Measurements from ENCODE around the gene SPG21.

Gene SPG21

DNA sequence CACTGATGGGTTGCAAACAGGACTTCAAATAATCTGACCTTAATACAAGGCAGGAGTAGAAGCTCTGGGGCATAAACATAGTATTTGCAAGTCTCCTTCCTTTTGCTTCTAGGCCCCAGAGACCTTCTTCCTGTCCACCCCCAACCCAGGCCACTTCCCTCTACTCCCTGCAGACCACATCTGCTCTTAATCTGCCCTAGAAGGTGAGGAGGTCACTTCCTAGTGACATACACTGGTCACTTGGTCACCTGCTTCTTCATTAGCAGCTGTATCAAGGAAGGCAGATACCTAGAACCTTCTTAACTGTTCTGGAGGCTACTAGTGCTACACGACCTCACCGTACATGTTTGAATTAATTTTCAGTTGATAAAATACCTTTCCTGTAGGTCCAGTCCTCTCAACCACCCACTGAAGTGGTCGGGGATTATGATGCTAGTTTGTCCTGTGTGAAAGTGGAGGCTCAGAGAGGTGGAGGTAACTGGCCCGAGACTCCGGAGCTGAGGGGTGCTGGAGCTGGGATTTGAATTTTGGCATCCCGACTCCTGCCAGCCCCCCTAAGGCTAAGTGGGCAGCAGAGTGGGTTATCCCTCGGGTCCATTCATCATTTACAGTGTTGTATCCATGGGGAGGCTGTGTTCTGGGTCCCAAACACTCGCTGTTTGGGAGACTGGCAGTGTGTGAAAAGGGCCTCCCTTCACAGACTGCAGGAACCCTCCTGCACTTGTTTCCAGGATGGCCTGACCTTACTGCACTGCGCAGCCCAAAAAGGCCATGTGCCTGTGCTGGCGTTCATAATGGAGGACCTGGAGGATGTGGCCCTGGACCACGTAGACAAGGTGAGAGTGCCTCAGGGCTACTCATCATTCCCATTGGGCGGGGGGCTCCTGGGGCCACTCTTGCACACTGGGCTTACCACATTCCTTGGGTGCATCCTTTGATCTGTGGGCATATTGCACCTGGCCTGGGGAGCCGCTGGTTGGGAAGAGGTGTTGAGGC is 64.1 kb downstream of the SPG21 start:
- WGBS, 2 experiments: 91 to 96% methylated on average over 13 of the region's 13 CpGs
- H3K27me3 ChIP-seq (ENCODE audit: control insufficient read depth, insufficient read depth, low read length, poor library complexity, severe bottlenecking): no peaks in the 10 kb centered on the region
- H3K4me1 ChIP-seq (ENCODE audit: control insufficient read depth, insufficient read depth, low read length): no peaks in the 10 kb centered on the region
- no peaks in the 10 kb centered on the region for H3K36me3 ChIP-seq (ENCODE audit: control insufficient read depth, insufficient read depth, low read length)
- no peaks in the 10 kb centered on the region for H3K9me3 ChIP-seq (ENCODE audit: control insufficient read depth, low read length)
- no peak overlapping the region for H3K4me3 ChIP-seq (ENCODE audit: insufficient read depth, low read depth, low read length)
- H3K27ac ChIP-seq (ENCODE audit: insufficient read depth, low read depth, low read length, poor library complexity, severe bottlenecking): no peak overlapping the region

DNA sequence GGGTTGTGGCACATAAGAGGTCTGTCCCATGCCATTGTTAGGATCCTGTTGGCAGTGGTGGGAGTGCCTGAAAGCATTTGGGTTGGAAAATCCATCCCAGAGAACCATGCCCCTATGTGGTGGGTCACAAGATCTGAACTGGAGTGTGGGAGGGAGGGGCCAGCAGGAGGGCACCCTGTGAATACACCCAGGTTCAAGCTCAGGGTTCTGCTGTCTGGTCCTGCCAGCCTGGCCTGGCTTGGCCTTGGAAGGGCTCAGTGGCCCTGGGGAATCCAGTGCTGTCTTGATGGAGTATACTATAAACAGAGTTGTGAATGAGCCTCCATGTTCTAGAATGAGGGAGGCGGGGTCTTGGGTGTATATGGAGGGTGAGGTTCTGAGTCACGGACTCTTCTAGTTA is 66.2 kb downstream of the SPG21 start:
- Histone ChIP-seq H3K4me1 (ENCODE audit: control insufficient read depth, insufficient read depth, low read length) (no peaks in the 10 kb centered on the region), H3K27ac (ENCODE audit: insufficient read depth, low read depth, low read length, poor library complexity, severe bottlenecking) (no peak overlapping the region), H3K9me3 (ENCODE audit: control insufficient read depth, low read length) (no peaks in the 10 kb centered on the region), H3K27me3 (ENCODE audit: control insufficient read depth, insufficient read depth, low read length, poor library complexity, severe bottlenecking) (no peaks in the 10 kb centered on the region), H3K36me3 (ENCODE audit: control insufficient read depth, insufficient read depth, low read length) (no peaks in the 10 kb centered on the region), H3K4me3 (ENCODE audit: insufficient read depth, low read depth, low read length) (no peak overlapping the region)
- 85 to 96% methylated on average over 2 of the region's 2 CpGs for WGBS, 2 experiments

DNA sequence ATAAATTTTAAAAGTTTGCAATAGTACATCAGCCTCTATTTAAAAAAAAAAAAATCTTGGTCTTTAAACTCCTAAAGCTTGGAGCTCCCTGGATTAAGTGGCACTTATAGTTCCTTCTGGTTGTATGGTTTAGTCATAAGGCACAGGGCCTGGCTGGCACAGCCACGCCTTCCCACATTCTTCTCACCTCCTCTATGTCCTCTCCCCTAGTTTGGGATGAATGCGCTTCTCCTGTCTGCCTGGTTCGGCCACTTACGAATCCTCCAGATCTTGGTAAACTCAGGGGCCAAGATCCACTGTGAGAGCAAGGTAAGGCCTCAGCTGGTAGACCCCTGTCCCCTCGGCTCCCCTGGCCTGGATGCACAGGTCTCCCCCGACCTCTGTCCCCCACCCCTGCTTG is 68.0 kb downstream of the SPG21 start:
- Histone ChIP-seq H3K27me3 (ENCODE audit: control insufficient read depth, insufficient read depth, low read length, poor library complexity, severe bottlenecking) (no peaks in the 10 kb centered on the region), H3K9me3 (ENCODE audit: control insufficient read depth, low read length) (no peaks in the 10 kb centered on the region), H3K4me1 (ENCODE audit: control insufficient read depth, insufficient read depth, low read length) (no peaks in the 10 kb centered on the region), H3K36me3 (ENCODE audit: control insufficient read depth, insufficient read depth, low read length) (no peaks in the 10 kb centered on the region), H3K27ac (ENCODE audit: insufficient read depth, low read depth, low read length, poor library complexity, severe bottlenecking) (no peak overlapping the region), H3K4me3 (ENCODE audit: insufficient read depth, low read depth, low read length) (no peak overlapping the region)
- WGBS, 2 experiments: 72 to 88% methylated on average over 6 of the region's 6 CpGs

DNA sequence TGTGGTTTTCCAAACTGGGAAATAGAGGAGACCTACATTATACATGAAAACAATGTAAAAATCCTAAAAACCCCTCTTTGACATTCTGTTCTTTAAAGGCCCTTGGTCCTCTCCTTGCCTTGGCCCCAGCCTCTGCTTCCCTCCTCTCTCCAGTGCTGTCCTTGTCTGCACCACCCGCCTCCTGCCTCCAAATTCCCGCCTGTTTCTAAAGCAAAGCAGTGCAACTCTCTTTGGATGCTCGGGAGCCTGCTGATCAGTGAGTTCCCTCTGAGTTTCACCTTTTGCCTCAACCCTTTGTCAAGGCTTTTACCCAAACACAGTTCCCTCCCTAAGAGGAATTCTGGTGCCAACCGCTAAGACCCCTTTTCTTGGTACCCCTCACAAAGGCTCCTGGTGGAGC is 70.0 kb downstream of the SPG21 start:
- Histone ChIP-seq H3K4me3 (ENCODE audit: insufficient read depth, low read depth, low read length) (no peak overlapping the region), H3K4me1 (ENCODE audit: control insufficient read depth, insufficient read depth, low read length) (no peaks in the 10 kb centered on the region), H3K9me3 (ENCODE audit: control insufficient read depth, low read length) (no peaks in the 10 kb centered on the region), H3K27me3 (ENCODE audit: control insufficient read depth, insufficient read depth, low read length, poor library complexity, severe bottlenecking) (no peaks in the 10 kb centered on the region), H3K27ac (ENCODE audit: insufficient read depth, low read depth, low read length, poor library complexity, severe bottlenecking) (no peak overlapping the region), H3K36me3 (ENCODE audit: control insufficient read depth, insufficient read depth, low read length) (no peaks in the 10 kb centered on the region)
- WGBS, 2 experiments: 81% methylated on average over 4 of the region's 4 CpGs

DNA sequence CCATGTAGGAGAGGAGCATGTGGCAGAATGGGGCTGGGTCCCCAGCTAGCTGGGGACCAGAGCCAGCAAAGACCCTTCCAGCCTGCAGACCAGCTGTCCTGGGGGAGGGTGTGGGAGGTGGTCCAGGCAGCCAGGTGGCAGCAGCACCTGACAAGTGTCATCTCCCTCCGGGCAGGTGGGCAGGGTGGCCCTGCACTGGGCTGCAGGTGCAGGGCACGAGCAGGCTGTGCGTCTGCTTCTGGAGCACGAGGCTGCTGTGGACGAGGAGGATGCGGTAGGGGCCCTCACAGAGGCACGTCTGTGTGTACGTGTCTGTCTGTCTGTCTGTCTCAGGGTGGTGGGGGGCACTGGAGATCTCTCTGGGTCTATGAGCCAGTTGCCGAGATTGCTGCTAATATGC is 72.5 kb downstream of the SPG21 start:
- Histone ChIP-seq H3K27ac (ENCODE audit: insufficient read depth, low read depth, low read length, poor library complexity, severe bottlenecking) (no peak overlapping the region), H3K27me3 (ENCODE audit: control insufficient read depth, insufficient read depth, low read length, poor library complexity, severe bottlenecking) (peaks cover 14% of the 10 kb centered on the region), H3K4me1 (ENCODE audit: control insufficient read depth, insufficient read depth, low read length) (no peaks in the 10 kb centered on the region), H3K36me3 (ENCODE audit: control insufficient read depth, insufficient read depth, low read length) (no peaks in the 10 kb centered on the region), H3K9me3 (ENCODE audit: control insufficient read depth, low read length) (no peaks in the 10 kb centered on the region), H3K4me3 (ENCODE audit: insufficient read depth, low read depth, low read length) (no peak overlapping the region)
- 92% methylated on average over 9 of the region's 9 CpGs for WGBS, 2 experiments

DNA sequence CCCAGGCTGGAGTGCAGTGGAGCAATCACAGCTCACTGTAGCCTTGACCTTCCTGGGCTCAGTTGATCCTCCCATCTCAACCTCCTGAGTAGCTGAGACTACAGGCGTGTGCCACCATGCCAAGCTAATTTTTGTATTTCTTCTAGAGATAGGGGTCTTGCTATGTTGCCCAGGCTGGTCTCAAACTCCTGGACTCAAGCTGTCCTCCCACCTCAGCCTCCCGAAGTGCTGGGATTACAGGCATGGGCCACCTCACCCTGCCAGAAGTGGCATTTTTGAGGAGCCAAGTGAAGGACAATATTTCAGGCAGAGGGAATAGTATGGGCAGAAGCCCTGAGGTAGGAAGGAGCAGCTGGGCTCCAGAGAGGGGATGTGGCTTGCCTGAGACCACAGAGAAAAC is 73.3 kb downstream of the SPG21 start:
- Histone ChIP-seq H3K27me3 (ENCODE audit: control insufficient read depth, insufficient read depth, low read length, poor library complexity, severe bottlenecking) (peaks cover 21% of the 10 kb centered on the region), H3K9me3 (ENCODE audit: control insufficient read depth, low read length) (no peaks in the 10 kb centered on the region), H3K4me3 (ENCODE audit: insufficient read depth, low read depth, low read length) (no peak overlapping the region), H3K4me1 (ENCODE audit: control insufficient read depth, insufficient read depth, low read length) (no peaks in the 10 kb centered on the region), H3K36me3 (ENCODE audit: control insufficient read depth, insufficient read depth, low read length) (no peaks in the 10 kb centered on the region), H3K27ac (ENCODE audit: insufficient read depth, low read depth, low read length, poor library complexity, severe bottlenecking) (no peak overlapping the region)
- WGBS, 2 experiments: 86 to 87% methylated on average over 2 of the region's 2 CpGs

DNA sequence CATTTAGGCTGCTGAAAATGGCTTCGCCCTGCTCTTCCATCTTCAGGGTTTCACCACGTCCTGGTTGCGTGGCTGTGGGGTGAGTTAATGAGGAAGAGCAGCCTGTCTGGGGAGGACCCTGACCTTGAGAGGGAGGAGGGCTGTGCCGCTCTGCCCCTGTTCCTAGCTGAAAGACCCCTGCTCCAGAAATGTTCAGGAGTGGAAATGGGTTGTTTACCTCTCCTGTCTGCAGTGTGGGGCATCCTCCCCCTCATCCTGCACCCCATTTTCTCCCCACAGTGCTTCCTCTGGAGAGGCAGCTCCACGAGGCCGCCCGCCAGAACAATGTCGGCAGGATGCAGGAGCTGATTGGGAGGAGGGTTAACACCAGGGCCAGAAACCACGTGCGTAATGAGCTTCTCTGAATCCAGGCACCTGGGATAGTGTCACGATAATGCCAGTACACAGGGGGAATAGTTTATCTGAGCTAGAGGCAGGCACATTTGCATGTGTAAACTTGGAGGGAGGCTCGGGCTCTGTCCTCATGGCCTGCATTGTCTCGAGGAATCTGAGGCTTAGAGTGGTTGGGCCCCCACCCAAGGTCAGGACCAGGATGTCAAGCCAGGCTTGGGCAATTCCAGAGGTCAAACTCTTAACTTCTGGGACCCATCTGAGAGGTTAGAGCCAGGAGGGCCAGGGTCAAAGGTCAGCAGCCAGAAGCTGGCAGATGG is 74.0 kb downstream of the SPG21 start:
- no peaks in the 10 kb centered on the region for H3K9me3 ChIP-seq (ENCODE audit: control insufficient read depth, low read length)
- H3K4me1 ChIP-seq (ENCODE audit: control insufficient read depth, insufficient read depth, low read length): no peaks in the 10 kb centered on the region
- H3K4me3 ChIP-seq (ENCODE audit: insufficient read depth, low read depth, low read length): no peak overlapping the region
- WGBS, 2 experiments: 56 to 58% methylated on average over 13 of the region's 13 CpGs
- H3K27ac ChIP-seq (ENCODE audit: insufficient read depth, low read depth, low read length, poor library complexity, severe bottlenecking): no peak overlapping the region
- H3K36me3 ChIP-seq (ENCODE audit: control insufficient read depth, insufficient read depth, low read length): no peaks in the 10 kb centered on the region
- H3K27me3 ChIP-seq (ENCODE audit: control insufficient read depth, insufficient read depth, low read length, poor library complexity, severe bottlenecking): peaks cover 28% of the 10 kb centered on the region
